IPS-20b (cell line): ENCODE measurements around the gene MAGI2.
"Not testable (repeated sequence)": the region's sequence is repeated elsewhere in the genome, so short reads cannot be mapped to it uniquely, and the experiment has no call there.

ENCODE experiments used
- H3K27ac ChIP-seq: one replicate; pipeline ENCODE4 v1.5.1; 2013; ENCODE audit warnings: low read length
- H3K27me3 ChIP-seq: 2 replicates; pipeline ENCODE4 v1.6.1; 2013; ENCODE audit warnings: mild to moderate bottlenecking, low read length, inconsistent platforms; ENCODE audit not compliant: insufficient read depth
- H3K36me3 ChIP-seq: 2 replicates; pipeline ENCODE4 v1.6.1; 2013; ENCODE audit warnings: low read depth, mild to moderate bottlenecking, inconsistent platforms, low read length, moderate library complexity; ENCODE audit not compliant: insufficient read depth
- H3K4me1 ChIP-seq: 2 replicates; pipeline ENCODE4 v1.6.1; 2013; ENCODE audit warnings: mild to moderate bottlenecking, control low read depth, inconsistent platforms, low read length, moderate library complexity; ENCODE audit not compliant: insufficient read depth
- H3K4me3 ChIP-seq: 2 replicates; pipeline ENCODE4 v1.5.1; 2013; ENCODE audit warnings: mild to moderate bottlenecking, low read length, inconsistent platforms
- H3K9ac ChIP-seq: 2 replicates; pipeline ENCODE4 v1.6.1; 2013; ENCODE audit warnings: low read depth, mild to moderate bottlenecking, inconsistent platforms, low read length, moderate library complexity
- H3K9me3 ChIP-seq: 2 replicates; pipeline ENCODE4 v1.6.1; 2013; ENCODE audit warnings: mild to moderate bottlenecking, low read depth, low read length, inconsistent platforms; ENCODE audit not compliant: insufficient read depth

Gene MAGI2

GRCh38 chr7:78253850-78254725, 1199.4 kb downstream of the MAGI2 start:
- Histone ChIP-seq H3K27ac (no peak overlapping the region), H3K9ac (no peak overlapping the region), H3K4me3 (no peak overlapping the region), H3K4me1 (no peaks in the 10 kb centered on the region), H3K27me3 (no peaks in the 10 kb centered on the region), H3K9me3 (no peaks in the 10 kb centered on the region), H3K36me3 (no peaks in the 10 kb centered on the region)

- no peak overlapping the region for H3K9ac ChIP-seq
Measured at GRCh38 chr7:78248867-78249266, 1204.6 kb downstream of the MAGI2 start.

GRCh38 chr7:78247910-78248689, 1205.4 kb downstream of the MAGI2 start:
- Histone ChIP-seq H3K9ac (no peak overlapping the region), H3K27ac (no peak overlapping the region), H3K9me3 (no peaks in the 10 kb centered on the region), H3K4me1 (no peaks in the 10 kb centered on the region), H3K4me3 (no peak overlapping the region), H3K27me3 (no peaks in the 10 kb centered on the region), H3K36me3 (no peaks in the 10 kb centered on the region)

More at GRCh38 chr7:78248867-78249266, 1204.6 kb downstream of the MAGI2 start:
- H3K4me3 ChIP-seq = no peak overlapping the region
- no peak overlapping the region for H3K27ac ChIP-seq
- H3K27me3 ChIP-seq = no peaks in the 10 kb centered on the region
- no peaks in the 10 kb centered on the region for H3K4me1 ChIP-seq
- H3K9me3 ChIP-seq = no peaks in the 10 kb centered on the region
- no peaks in the 10 kb centered on the region for H3K36me3 ChIP-seq

GRCh38 chr7:78240179-78240578, 1213.3 kb downstream of the MAGI2 start:
- H3K9ac ChIP-seq, H3K36me3 ChIP-seq, H3K9me3 ChIP-seq, H3K4me1 ChIP-seq, H3K4me3 ChIP-seq, H3K27ac ChIP-seq, H3K27me3 ChIP-seq: not testable (repeated sequence)

- Histone ChIP-seq H3K36me3 (no peaks in the 10 kb centered on the region), H3K4me3 (no peak overlapping the region), H3K4me1 (no peaks in the 10 kb centered on the region), H3K9ac (no peak overlapping the region), H3K27ac (no peak overlapping the region), H3K9me3 (peaks cover 5% of the 10 kb centered on the region; the same call in 1 of the 2 replicates), H3K27me3 (no peaks in the 10 kb centered on the region)
Measured at GRCh38 chr7:78234634-78235033, 1218.8 kb downstream of the MAGI2 start.

GRCh38 chr7:78232806-78233205, 1220.7 kb downstream of the MAGI2 start:
- no peak overlapping the region for H3K27ac ChIP-seq
- no peak overlapping the region for H3K9ac ChIP-seq
- peaks cover 5% of the 10 kb centered on the region; the same call in 1 of the 2 replicates for H3K9me3 ChIP-seq
- no peaks in the 10 kb centered on the region for H3K27me3 ChIP-seq
- H3K4me1 ChIP-seq = no peaks in the 10 kb centered on the region
- no peaks in the 10 kb centered on the region for H3K36me3 ChIP-seq
- H3K4me3 ChIP-seq = no peak overlapping the region

- no peak overlapping the region for H3K4me3 ChIP-seq
- H3K9me3 ChIP-seq = no peaks in the 10 kb centered on the region
- no peak overlapping the region for H3K27ac ChIP-seq
- H3K9ac ChIP-seq = no peak overlapping the region
- no peaks in the 10 kb centered on the region for H3K4me1 ChIP-seq
- no peaks in the 10 kb centered on the region for H3K27me3 ChIP-seq
- no peaks in the 10 kb centered on the region for H3K36me3 ChIP-seq
Measured at GRCh38 chr7:78226059-78226719, 1227.3 kb downstream of the MAGI2 start.

DNA sequence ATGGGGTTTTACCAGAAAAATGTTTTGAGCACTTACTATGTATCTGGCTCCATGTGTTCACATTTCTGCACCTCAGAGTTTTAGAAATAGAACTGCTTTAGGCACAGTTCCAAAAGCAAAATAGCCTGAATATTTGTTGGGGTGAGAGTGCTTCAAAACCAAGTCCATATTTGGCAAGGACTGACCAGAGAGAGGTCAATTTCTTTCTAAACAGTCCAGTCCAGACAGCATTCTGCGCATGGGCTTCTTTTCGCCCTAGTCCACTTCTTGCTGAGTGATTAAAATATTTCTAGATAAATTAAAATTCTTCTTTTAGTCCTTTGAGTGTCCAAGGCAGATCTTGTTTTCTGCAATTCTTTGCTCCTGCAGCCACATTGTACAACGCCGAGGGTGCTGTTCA, 1227.9 kb downstream of the MAGI2 start:
- no peaks in the 10 kb centered on the region for H3K9me3 ChIP-seq
- no peaks in the 10 kb centered on the region for H3K27me3 ChIP-seq
- H3K4me3 ChIP-seq = no peak overlapping the region
- no peak overlapping the region for H3K27ac ChIP-seq
- H3K4me1 ChIP-seq = no peaks in the 10 kb centered on the region
- no peak overlapping the region for H3K9ac ChIP-seq
- H3K36me3 ChIP-seq = no peaks in the 10 kb centered on the region

GRCh38 chr7:78224923-78225322, 1228.5 kb downstream of the MAGI2 start:
- Histone ChIP-seq H3K9me3 (no peaks in the 10 kb centered on the region), H3K27ac (no peak overlapping the region), H3K9ac (no peak overlapping the region), H3K27me3 (no peaks in the 10 kb centered on the region), H3K4me1 (no peaks in the 10 kb centered on the region), H3K4me3 (no peak overlapping the region), H3K36me3 (no peaks in the 10 kb centered on the region)

- H3K9me3 ChIP-seq = no peaks in the 10 kb centered on the region
- H3K27ac ChIP-seq = no peak overlapping the region
- no peaks in the 10 kb centered on the region for H3K36me3 ChIP-seq
- no peak overlapping the region for H3K4me3 ChIP-seq
- H3K27me3 ChIP-seq = no peaks in the 10 kb centered on the region
- no peaks in the 10 kb centered on the region for H3K4me1 ChIP-seq
- H3K9ac ChIP-seq = no peak overlapping the region
Measured at GRCh38 chr7:78223598-78223997, 1229.9 kb downstream of the MAGI2 start.

DNA sequence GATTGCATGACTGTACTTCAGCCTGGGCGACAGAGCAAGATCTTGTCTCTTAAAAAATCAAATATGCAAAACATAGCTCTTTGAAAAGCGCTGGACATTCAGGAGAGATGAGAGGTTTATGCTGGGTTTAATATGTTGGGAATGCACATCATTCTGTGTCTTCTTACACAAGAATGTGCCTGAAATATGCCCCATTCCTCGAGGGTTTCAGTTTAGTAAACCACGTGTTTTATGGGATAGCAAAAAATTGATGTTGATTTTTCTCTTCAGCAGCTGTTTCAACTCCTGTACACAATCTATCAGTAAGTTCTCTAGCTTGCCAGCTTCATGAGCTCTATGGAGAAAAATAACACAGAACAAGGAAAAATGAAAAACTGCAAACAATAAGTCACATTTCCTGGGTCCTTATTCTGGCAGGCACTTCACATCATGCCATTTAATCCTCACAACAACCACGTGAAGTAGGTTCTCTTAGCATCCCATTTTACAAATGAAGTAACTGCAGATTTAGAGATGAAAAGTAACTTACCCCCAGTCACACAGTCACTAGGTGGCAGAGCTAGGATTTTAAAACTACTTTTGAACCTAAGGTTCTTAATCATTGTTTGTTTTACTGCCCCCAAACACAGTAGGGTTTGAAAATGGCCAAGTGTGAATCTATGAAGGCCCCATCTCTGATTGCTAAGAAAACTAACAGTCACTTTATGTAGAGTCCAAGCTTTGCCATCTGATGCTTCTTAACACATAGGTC, 1231.3 kb downstream of the MAGI2 start:
- Histone ChIP-seq H3K9me3 (no peaks in the 10 kb centered on the region), H3K27me3 (no peaks in the 10 kb centered on the region), H3K4me3 (no peak overlapping the region), H3K4me1 (no peaks in the 10 kb centered on the region), H3K9ac (no peak overlapping the region), H3K36me3 (no peaks in the 10 kb centered on the region), H3K27ac (no peak overlapping the region)
